B cell (primary cell): ENCODE data around the gene TMEM130. TPM values are rescaled to one million over a fixed set of nuclear protein-coding genes. Genes with fewer than 3 reads are reported as not detected.
A peak's percentile ranks its signal among the peaks of the same experiment; 100 is the strongest.

Experiments
- ATAC-seq: fragments of 200-7000 bp; cut with Tn5 transposase; one replicate; pipeline ENCODE4 v1.10.0; 2021; ENCODE audit warnings: low read depth, mild to moderate bottlenecking, moderate number of reproducible peaks, moderate library complexity
- CTCF ChIA-PET: fragments of 350-600 bp; sonication (Branson Sonifier 250); formaldehyde crosslinking; loops from one replicate; lab custom pipeline; 2021; ENCODE audit warnings: antibody characterized with exemption, inconsistent platforms; lab: Charles Lee
- POLR2A ChIA-PET: fragments of 350-600 bp; sonication (Branson Sonifier 250); formaldehyde crosslinking; loops from one replicate; lab custom pipeline; 2021; ENCODE audit warnings: antibody characterized with exemption; lab: Charles Lee
- DNase-seq: peaks from one replicate; pipeline ENCODE4 v3.0.0; 2013
- H2AFZ ChIP-seq: 2 replicates; pipeline ENCODE4 v1.6.1; 2012; ENCODE audit warnings: mild to moderate bottlenecking, low read depth, low read length; ENCODE audit not compliant: insufficient read depth, poor library complexity, severe bottlenecking
- H3K27ac ChIP-seq, 2 donors: 1 replicate in 1 of 2; 2 replicates in 1 of 2; pipeline ENCODE4 v1.5.1; 2012 to 2013; ENCODE audit warnings: low read length in 2 of 2, mild to moderate bottlenecking in 2 of 2, moderate library complexity in 1 of 2
- H3K27me3 ChIP-seq, 4 experiments: fragments of 200-600 bp in 1 of 4; sonication (generic) in 1 of 4; replicated peaks in 1 of 4; 1 replicate in 2 of 4; 2 replicates in 2 of 4; pipeline versions ENCODE4 v1.6.1 to v1.7.0; 2013 to 2016; ENCODE audit warnings: low read length in 3 of 4, mild to moderate bottlenecking in 2 of 4, mixed read lengths in 1 of 4, moderate library complexity in 1 of 4; ENCODE audit not compliant: insufficient read depth in 4 of 4, control insufficient read depth in 3 of 4; ENCODE audit errors: control extremely low read depth in 1 of 4
- H3K36me3 ChIP-seq, 2 experiments: replicated peaks in 1 of 2; 1 replicate in 1 of 2; 2 replicates in 1 of 2; pipeline versions ENCODE4 v1.6.1 to v1.7.1; 2013; ENCODE audit warnings: low read length in 1 of 2; ENCODE audit not compliant: insufficient read depth in 2 of 2, control insufficient read depth in 1 of 2; ENCODE audit errors: control extremely low read depth in 1 of 2, extremely low read depth in 1 of 2
- H3K4me1 ChIP-seq, 2 donors: fragments of 200-600 bp in 1 of 2; sonication (generic) in 1 of 2; 1 replicate in 1 of 2; 2 replicates in 1 of 2; pipeline versions ENCODE4 v1.5.1 to v1.6.1; 2013 to 2017; ENCODE audit warnings: low read length in 2 of 2; ENCODE audit not compliant: control insufficient read depth in 2 of 2, insufficient read depth in 2 of 2
- H3K4me2 ChIP-seq: replicated peaks from 2 replicates; pipeline ENCODE3; 2012; ENCODE audit warnings: mild to moderate bottlenecking, low read depth, low read length; ENCODE audit not compliant: poor library complexity, severe bottlenecking
- H3K4me3 ChIP-seq, 5 experiments: fragments of 200-600 bp in 1 of 5; sonication (generic) in 1 of 5; 1 replicate in 3 of 5; 2 replicates in 2 of 5; pipeline versions ENCODE4 v1.5.1 to v1.7.0; 2011 to 2016; ENCODE audit warnings: low read length in 4 of 5, mild to moderate bottlenecking in 4 of 5, low read depth in 2 of 5, control low read depth in 1 of 5, moderate library complexity in 1 of 5; ENCODE audit not compliant: insufficient read depth in 1 of 5; ENCODE audit errors: control extremely low read depth in 1 of 5, extremely low read depth in 1 of 5
- H3K79me2 ChIP-seq: fragments of 200-600 bp; sonication (generic); one replicate; pipeline ENCODE4 v1.6.0; 2016; ENCODE audit warnings: low read length; ENCODE audit not compliant: control insufficient read depth, insufficient read depth
- H3K9ac ChIP-seq: fragments of 200-600 bp; sonication (generic); 2 replicates; pipeline ENCODE4 v1.6.1; 2017; ENCODE audit warnings: mild to moderate bottlenecking, low read length, moderate library complexity
- H3K9me3 ChIP-seq, 3 donors: one replicate each; pipeline versions ENCODE4 v1.6.1 to v1.7.1; 2013; ENCODE audit warnings: low read length in 2 of 3; ENCODE audit not compliant: control insufficient read depth in 2 of 3, insufficient read depth in 1 of 3; ENCODE audit errors: control extremely low read depth in 1 of 3
- H4K20me1 ChIP-seq: 2 replicates; pipeline ENCODE4 v1.6.0; 2012; ENCODE audit warnings: mild to moderate bottlenecking, low read length; ENCODE audit not compliant: insufficient read depth, control insufficient read depth, poor library complexity, severe bottlenecking
- H3K27ac Mint-ChIP-seq: one replicate; pipeline ENCODE4 v1.8.0; 2021; ENCODE audit warnings: mixed read lengths
- H3K27me3 Mint-ChIP-seq: one replicate; pipeline ENCODE4 v1.8.0; 2021; ENCODE audit warnings: mixed read lengths
- H3K4me1 Mint-ChIP-seq: one replicate; pipeline ENCODE4 v1.8.0; 2021; ENCODE audit warnings: mixed read lengths
- H3K4me3 Mint-ChIP-seq: one replicate; pipeline ENCODE4 v1.8.0; 2021; ENCODE audit warnings: mixed read lengths
- H3K9me3 Mint-ChIP-seq: one replicate; pipeline ENCODE4 v1.8.0; 2022; ENCODE audit warnings: mixed read lengths; ENCODE audit not compliant: insufficient read depth
- CTCF ChIP-seq: fragments of 200-600 bp; IDR thresholded peaks from one replicate; pipeline ENCODE4 v1.8.0; 2022; ENCODE audit warnings: antibody characterized with exemption, mild to moderate bottlenecking
- EZH2 ChIP-seq: IDR thresholded peaks from 2 replicates; pipeline ENCODE4 v1.6.1; 2012; ENCODE audit warnings: borderline replicate concordance, low read depth, mild to moderate bottlenecking, moderate library complexity, low read length; ENCODE audit not compliant: insufficient read depth, poor library complexity, severe bottlenecking
- WGBS: methylation state at CpG from one replicate; pipeline ENCODE4 v1.1.5; 2013; ENCODE audit warnings: missing lambda C conversion rate; ENCODE audit not compliant: insufficient coverage; 5-methylcytosine and 5-hydroxymethylcytosine counted together
- intact Hi-C: fragments of 100-400 bp; cut with micrococcal nuclease; formaldehyde crosslinking; loops from one replicate; pipeline ENCODE4 v1.10.0; 2022
- polyA plus RNA-seq: library from polyadenylated mRNA; depleted of rRNA; stranded (reverse); fragments of >200 nt; gene quantifications from 2 replicates; pipeline ENCODE4 v1.2.3, GENCODE V29; 2012
- total RNA-seq, 2 donors: library from RNA; stranded (reverse); fragments of 120-200 nt in 1 of 2; gene quantifications; 1 replicate in 1 of 2; 2 replicates in 1 of 2; pipeline versions ENCODE4 v1.2.3 to v1.2.4, GENCODE V29; 2013 to 2022

Gene TMEM130
- total and polyA plus RNA-seq, 2 donors (not counting 1 experiment from before 2014, with no cell fraction given): 0.20 TPM; not detected in 1

- peak; percentile 75 for ATAC-seq
- Mint-ChIP-seq H3K4me3 (peak within 1 kb of the TSS; percentile 92), H3K4me1 (peaks cover 11% of the 10 kb centered on the region), H3K9me3 (no peaks in the 10 kb centered on the region), H3K27ac (peak within 1 kb of the TSS; percentile 90), H3K27me3 (no peaks in the 10 kb centered on the region)
- H3K4me2 ChIP-seq: peak within 1 kb of the TSS; percentile 88
- WGBS: under 1% methylated on average over 113 of the region's 113 CpGs
- intact Hi-C loops: loop anchor here (1.0 to 10.0 kb wide), 8 partner anchors 8 to 1761 kb away; partner anchors contain the start of genes LMTK2, SDHAF3, SMURF1 and TECPR1
- peak within 1 kb of the TSS; percentile 12 to 100 (median 98) for H3K4me3 ChIP-seq
- H2AFZ ChIP-seq: peak within 1 kb of the TSS; percentile 90
- peak within 1 kb of the TSS; percentile 94 for H3K9ac ChIP-seq
- H3K27ac ChIP-seq: peak within 1 kb of the TSS; percentile 75 to 89
- no peaks in the 10 kb centered on the region for H3K9me3 ChIP-seq
- peaks cover 0 to 6% (median 0%) of the 10 kb centered on the region in 4 experiments for H3K27me3 ChIP-seq
- TF ChIP-seq EZH2 (no peak), CTCF (peak; percentile 94)
- peaks cover 24% of the 10 kb centered on the region for H4K20me1 ChIP-seq
- CTCF ChIA-PET: interaction anchor here (0.5 to 2.0 kb wide), 11 partner anchors 8 to 613 kb away, joined by 3 to 5 read pairs (median 3); no protein-coding TSS in a partner anchor
- peaks cover 39% of the 10 kb centered on the region for H3K79me2 ChIP-seq
- H3K36me3 ChIP-seq: peaks cover 3 to 25% of the 10 kb centered on the region in 2 experiments
- H3K4me1 ChIP-seq: peaks cover 11 to 16% of the 10 kb centered on the region in 2 donors
- peak; percentile 91 for DNase-seq
- POLR2A ChIA-PET: interaction anchor here (0.6 to 0.8 kb wide), 3 partner anchors 9 to 596 kb away, joined by 3 read pairs; partner anchors contain the start of gene TMEM130
Observed at GRCh38 chr7:98878365-98879197, 8.8 kb upstream of the TMEM130 start, which contains the start of gene TRRAP. TRRAP (plus strand) TSS chr7:98878532; CDS start chr7:98881151, 2,619 bp downstream.
